IPS-NIHi7 (cell line): ENCODE results near the gene TJP2.
"Not testable (repeated sequence)": the region's sequence is repeated elsewhere in the genome, so short reads cannot be mapped to it uniquely, and the experiment has no call there.

Experiments used
- DNase-seq: peaks from one replicate; pipeline ENCODE4 v3.0.0; 2012; ENCODE audit warnings: mixed read lengths; ENCODE audit errors: extremely low spot score

TJP2 gene

DNA sequence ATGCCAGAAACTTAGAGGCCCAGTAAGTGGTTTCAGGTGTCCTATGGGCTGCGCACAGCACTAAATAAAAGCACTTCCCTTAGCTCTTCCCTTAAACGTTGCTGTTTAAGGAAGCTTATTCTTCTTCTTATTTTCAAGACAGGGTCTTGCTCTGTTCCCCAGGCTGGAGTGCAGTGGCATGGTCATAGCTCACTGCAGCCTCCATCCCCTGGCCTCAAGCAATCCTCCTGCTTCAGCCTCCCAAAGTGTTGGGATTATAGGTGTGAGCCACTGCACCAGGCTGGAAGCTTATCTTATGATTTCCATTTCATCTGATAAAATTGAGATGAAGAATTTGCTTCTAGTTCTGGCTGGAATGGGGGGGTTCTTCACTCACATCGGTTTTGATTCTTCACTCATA is 15.6 kb upstream of the TJP2 start:
- DNase-seq: no peak

DNA sequence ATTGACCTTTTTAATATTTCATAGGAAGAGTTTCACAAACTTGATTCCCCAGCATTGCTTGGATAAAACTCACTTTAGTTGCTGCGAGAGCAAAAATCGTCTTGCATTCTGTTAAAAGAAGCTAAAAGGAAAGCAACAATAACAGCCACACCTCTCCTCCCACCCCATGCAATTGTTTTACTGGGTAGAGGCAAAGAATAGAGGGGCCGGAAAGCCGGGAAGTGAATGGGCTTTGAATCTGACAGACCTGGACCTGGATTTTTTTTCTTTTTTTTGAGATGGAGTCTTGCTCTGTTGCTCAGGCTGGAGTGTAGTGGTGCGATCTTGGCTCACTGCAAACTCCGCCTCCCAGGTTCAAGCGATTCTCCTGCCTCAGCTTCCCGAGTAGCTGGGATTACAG is 9.5 kb upstream of the TJP2 start:
- DNase-seq: not testable (repeated sequence)

DNA sequence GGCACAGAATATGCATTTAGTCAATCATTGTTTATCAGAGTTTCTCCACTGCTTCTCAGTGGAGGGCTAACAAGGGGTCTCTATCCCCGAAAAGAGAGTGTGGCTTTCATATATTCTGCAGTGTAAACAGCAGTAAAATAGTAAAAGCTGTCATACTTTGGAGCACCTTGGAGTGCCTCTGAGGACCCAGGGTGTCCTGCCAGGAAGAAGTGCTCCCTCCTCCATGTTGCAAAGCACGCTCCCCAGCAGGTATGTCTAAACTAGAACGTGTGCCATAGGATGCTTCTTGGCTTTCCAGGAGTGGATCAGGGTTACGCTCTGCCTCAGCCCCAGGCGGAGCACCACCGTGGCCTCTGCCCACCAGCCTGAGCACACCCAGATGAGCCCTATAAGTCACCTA is 8.5 kb upstream of the TJP2 start:
- DNase-seq: no peak

DNA sequence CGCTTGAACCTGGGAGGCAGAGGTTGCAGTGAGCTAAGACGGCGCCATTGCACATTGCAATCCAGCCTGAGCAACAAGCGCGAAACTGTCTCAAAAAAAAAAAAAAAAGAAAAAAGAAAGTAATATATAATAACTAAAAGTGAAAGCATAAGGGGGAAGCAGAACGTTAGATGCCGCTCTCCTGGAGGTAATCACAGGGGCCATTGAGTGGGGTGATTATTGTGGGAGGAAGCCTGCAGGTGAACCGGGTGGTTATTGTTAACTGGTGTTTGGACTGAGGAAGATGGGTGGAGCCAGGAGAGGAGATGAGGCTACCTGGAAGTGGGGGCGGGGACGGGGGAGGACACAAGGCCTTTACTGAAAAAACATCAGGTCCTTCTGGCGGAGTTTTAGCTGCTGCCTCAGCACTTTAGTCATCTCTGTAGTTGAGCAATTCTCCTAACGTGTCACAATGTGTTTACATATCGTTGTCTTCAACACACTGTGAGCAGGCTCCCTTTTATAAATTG is 5.3 kb upstream of the TJP2 start:
- peak; percentile 65 for DNase-seq

- DNase-seq: no peak
These were observed 3.8 kb upstream of the TJP2 start for GRCh38 chr9:69170231-69170630.

DNA sequence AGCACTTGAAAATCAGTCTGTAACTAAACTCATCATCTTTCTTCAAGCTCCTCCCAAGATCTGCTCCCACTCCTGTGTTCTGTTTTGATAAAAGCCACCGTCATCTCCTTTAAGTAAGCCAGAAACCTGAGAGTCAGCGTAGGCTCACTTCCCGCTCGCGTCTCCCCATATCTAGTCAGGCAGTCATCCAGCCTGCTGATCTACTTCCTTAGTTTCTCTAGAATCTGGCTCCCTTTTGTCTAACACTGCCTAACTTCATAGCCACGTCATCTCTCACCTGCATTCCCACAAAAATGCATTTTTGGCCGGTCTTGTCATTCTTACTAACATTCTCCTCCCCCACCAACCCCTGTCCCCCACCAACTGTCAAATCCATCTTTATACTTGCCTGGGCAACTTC is 3.0 kb upstream of the TJP2 start:
- no peak for DNase-seq

GRCh38 chr9:69171517-69171916 is 2.6 kb upstream of the TJP2 start:
- no peak for DNase-seq

DNA sequence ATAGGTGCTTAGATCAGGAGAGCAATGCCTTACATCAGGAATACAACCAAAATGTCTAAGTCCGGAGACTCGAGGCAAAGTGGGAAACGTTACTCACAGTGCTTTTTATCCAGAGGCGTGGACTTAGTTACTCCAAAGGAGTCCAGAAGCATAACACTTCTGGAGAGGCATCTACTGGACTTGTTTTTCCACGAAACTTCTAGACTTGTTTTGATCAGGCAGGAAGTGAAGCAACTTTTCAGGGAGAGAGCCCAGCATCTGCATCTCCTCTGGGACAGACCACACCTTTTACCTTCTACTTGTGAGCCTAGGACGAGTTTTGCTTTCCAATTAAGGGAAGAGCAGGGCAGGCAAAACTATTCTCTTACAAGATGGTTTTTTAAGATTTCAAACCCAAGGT is 1.2 kb upstream of the TJP2 start:
- no peak for DNase-seq

- peak; percentile 66 for DNase-seq
These were observed 583 bp upstream of the TJP2 start for GRCh38 chr9:69173497-69173890.

- peak; percentile 53 for DNase-seq
These were observed 763 bp downstream of the TJP2 start for GRCh38 chr9:69174616-69175463.

- DNase-seq: no peak
These were observed 1.4 kb downstream of the TJP2 start for GRCh38 chr9:69175486-69175885.

DNA sequence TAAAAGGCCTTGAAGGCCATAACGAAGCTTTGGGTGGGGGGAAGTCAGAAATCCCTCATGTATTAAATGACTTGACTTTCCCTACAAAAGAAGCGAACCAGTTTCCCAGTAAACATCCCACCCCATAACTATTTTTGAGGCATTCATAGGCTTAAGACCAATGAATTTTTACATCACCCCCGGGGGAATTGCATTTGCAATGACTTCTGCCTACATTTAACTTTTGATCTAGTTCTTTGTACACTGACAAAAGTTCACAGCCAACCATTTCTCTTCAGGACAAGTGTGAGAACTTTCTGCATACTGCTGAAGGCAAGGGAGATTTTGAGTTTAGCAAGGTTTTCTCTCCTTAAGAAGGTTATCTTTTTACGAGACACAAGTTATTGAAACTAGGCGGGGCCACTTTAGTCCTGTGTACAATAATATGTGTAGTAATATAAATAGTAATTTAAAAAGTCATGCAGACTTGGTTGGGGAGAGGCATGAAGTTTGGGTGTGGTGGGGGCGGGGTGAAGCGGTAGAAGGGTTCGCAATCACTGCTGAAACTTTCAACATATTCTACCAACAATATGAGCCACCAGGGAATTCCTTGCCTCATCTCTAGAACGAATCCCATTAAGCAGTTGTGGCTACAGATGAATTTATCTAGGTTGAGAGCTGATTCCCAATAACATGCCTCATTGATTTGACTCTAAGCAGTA is 2.5 kb downstream of the TJP2 start:
- DNase-seq: no peak

- no peak for DNase-seq
These were observed 4.5 kb downstream of the TJP2 start for GRCh38 chr9:69178583-69179011.

DNA sequence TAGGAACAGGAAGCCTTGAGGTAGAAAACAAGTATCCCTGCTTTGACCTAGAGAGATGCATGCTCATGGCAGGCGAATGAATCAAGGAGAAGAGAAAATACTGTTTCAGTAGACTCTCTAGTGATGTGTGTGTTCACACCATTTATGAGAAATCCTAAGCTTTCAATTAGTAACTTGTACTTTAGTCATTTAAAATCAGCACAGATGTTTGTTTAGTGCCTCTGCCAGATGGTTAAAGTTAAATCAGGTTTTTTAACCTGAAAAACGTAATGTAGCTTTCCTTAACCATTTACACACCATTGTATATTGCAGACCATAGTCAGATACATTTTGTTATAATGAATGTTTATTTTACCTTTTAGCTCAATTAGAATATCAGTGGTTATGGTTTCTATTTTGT is 5.0 kb downstream of the TJP2 start:
- no peak for DNase-seq

DNA sequence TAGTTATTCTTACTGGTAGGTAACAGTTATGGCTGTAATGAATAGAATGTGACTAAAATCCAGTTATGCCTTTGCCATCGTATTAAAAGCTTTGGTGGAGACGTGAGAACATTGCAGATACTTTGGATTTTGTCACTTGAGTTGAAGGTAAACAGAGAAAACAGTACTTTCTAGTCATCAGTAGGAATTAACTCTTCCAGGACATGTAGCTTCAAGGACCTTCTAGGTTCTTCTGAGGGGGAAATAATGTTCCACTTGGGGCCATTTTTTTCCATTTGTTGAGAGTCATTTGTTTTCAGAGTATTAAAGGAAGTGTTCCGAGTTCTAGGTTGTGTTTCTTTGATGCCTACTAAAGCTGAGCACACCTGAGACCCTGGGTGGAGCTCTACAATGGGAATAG is 6.1 kb downstream of the TJP2 start:
- DNase-seq: no peak

GRCh38 chr9:69180670-69181069 is 6.6 kb downstream of the TJP2 start:
- no peak for DNase-seq

DNA sequence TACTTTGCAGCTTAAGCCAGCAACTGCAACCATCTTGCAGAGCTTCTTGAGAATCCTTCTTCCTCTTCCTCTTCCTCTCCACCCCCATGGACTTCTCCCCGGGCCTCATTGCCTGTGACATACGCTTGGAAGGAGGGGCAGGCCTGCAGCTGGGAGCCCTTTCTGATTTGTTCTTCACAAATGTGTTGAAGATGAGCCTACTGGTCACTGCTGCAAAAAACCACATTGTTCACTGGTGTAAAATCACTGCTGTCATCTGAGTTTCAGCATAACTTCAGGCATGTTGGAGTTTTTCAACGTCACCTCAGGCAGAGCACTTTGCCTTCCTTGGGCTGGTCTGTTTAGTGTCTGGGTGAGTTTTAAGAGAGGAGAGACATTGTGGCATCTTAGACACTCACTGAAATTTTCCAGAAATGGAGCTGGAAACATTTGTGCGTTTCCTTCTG is 7.9 kb downstream of the TJP2 start:
- DNase-seq: no peak

DNA sequence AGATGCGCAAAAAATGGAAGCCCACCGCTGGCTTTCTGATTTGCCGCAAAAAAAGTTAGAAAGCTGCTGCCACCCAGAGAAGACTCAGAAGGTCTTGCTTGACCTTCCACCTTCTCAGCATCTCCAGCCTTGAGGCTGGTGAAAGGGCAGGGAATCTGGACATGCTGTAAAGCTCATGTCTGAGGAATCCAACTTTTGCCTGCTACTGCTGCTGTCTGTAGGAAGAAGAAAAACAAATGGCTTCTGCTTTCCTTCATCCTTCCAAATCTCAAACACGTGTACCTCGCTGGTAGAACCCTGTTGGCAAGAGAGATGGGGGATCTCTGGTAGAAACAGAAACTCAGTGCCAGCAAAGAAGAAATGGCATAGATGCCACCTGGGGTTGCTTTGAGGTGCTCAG is 10.2 kb downstream of the TJP2 start:
- DNase-seq: no peak

GRCh38 chr9:69186841-69187611 is 12.9 kb downstream of the TJP2 start:
- no peak for DNase-seq

DNA sequence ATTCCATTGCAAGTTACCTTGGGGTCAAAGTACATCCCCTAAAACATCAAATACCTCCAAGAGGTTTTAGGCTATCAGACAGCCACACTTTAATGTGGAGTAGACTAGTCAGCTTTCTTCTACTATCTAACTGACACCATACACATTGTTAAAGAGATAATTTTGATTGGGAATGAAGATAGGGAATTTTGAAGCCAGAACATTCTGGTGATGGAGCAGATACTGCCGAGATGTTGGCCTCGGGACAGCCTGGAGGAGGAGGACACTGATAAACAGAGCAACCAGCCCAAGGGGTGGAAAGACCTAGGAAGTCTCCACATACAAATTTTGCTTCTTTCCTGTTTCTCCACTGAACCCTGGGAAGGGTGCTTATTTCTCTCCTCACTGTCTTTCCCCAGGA is 14.9 kb downstream of the TJP2 start:
- DNase-seq: no peak

DNA sequence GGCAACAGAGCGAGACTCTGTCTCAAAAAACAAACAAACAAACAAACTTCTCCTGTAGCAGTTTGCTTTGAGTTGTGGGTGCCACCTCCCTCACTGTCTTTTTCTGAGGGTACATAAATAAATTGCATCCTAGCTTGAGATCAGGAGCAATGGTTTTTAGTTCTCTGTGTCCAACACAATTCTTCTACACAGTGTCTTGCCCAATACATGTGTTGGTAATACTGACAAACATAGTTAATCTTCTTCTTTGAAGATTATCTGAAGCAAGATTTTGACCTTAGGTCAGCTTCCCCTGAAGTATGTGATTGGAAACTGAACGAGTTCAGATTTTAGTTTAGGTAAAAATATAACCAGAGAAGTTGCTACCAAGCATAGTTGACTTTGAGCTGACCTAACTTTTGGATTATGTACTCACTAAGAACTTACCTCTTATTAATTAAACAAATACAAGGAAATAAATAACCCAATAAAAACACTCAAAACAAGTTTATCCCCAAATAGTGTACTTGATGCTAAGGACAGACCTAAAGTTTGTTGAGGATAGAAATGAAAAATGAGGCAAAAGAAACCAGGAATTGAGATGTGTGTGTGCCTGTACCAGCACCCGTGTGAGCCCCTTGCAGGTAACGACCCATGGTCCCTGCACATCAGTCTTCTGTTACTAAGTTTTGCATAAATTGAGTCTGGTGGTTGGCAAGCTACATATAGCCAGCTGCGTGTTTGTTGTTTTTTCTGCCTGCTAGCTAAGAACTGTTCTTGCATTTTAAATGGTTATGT is 16.2 kb downstream of the TJP2 start:
- DNase-seq: no peak

DNA sequence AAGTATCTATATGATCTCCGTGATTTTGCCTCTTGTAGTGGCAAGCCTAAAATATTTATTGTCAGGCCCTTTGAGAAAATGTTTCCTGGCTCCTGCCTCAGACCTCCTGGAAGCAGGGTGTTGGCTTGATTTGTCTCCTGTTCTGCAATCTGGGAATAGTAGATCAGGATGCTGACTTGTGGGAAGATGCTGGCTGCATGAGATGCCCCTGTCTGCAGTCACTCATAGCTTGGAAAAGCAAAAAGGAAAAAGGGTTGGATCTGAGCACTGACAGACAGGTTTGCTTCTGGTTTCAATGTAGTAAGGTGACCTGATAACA is 16.7 kb downstream of the TJP2 start:
- no peak for DNase-seq
